DOHH2 (cell line): ENCODE measurements around the gene CSTA.

Experiments
- H3F3A ChIP-seq: fragments of 200-600 bp; sonication (generic), shearing (Covaris generic); 2 replicates; pipeline ENCODE4 v1.6.0; 2016; ENCODE audit warnings: antibody characterized with exemption, mild to moderate bottlenecking; ENCODE audit not compliant: control insufficient read depth, insufficient read depth
- H3K27ac ChIP-seq: fragments of 200-600 bp; sonication (generic); 2 replicates; pipeline ENCODE4 v1.5.1; 2014; ENCODE audit warnings: low read depth, mild to moderate bottlenecking, low read length, moderate library complexity
- H3K27me3 ChIP-seq: fragments of 200-600 bp; sonication (generic); 2 replicates; pipeline ENCODE4 v1.6.1; 2014; ENCODE audit warnings: mild to moderate bottlenecking, low read length, mixed read lengths; ENCODE audit not compliant: control insufficient read depth
- H3K36me3 ChIP-seq: fragments of 200-600 bp; sonication (generic); 2 replicates; pipeline ENCODE4 v1.6.1; 2014; ENCODE audit warnings: mild to moderate bottlenecking, low read length, moderate library complexity, mixed read lengths; ENCODE audit not compliant: control insufficient read depth
- H3K4me1 ChIP-seq: fragments of 200-600 bp; sonication (generic); 2 replicates; pipeline ENCODE4 v1.6.1; 2014; ENCODE audit warnings: mild to moderate bottlenecking, low read length, mixed read lengths; ENCODE audit not compliant: control insufficient read depth
- H3K4me2 ChIP-seq: fragments of 200-600 bp; sonication (generic); 2 replicates; pipeline ENCODE4 v1.6.0; 2014; ENCODE audit warnings: mild to moderate bottlenecking, low read length, moderate library complexity
- H3K4me3 ChIP-seq: fragments of 200-600 bp; sonication (generic); 2 replicates; pipeline ENCODE4 v1.5.1; 2014; ENCODE audit warnings: mild to moderate bottlenecking, low read length, mixed read lengths
- H3K79me2 ChIP-seq: fragments of 200-600 bp; sonication (generic); 2 replicates; pipeline ENCODE4 v1.6.1; 2014; ENCODE audit warnings: mild to moderate bottlenecking, low read length, mixed read lengths; ENCODE audit not compliant: control insufficient read depth
- H3K9me2 ChIP-seq: fragments of 200-600 bp; sonication (generic); replicated peaks from 2 replicates; pipeline ENCODE4 v1.6.1; 2014; ENCODE audit warnings: mild to moderate bottlenecking, low read length, mixed read lengths; ENCODE audit not compliant: control insufficient read depth
- H3K9me3 ChIP-seq: fragments of 200-600 bp; sonication (generic); 2 replicates; pipeline ENCODE4 v1.6.1; 2014; ENCODE audit warnings: antibody characterized with exemption, low read length, mixed read lengths; ENCODE audit not compliant: control insufficient read depth, insufficient read depth
- H4K20me1 ChIP-seq: fragments of 200-600 bp; sonication (generic); 2 replicates; pipeline ENCODE4 v1.6.0; 2014; ENCODE audit warnings: low read depth, mild to moderate bottlenecking, antibody characterized with exemption, low read length, moderate library complexity; ENCODE audit not compliant: control insufficient read depth, insufficient read depth
- CTCF ChIP-seq: fragments of 200-600 bp; sonication (generic); IDR thresholded peaks from one replicate; pipeline ENCODE4 v1.5.1; 2014; ENCODE audit warnings: antibody characterized with exemption, mild to moderate bottlenecking, low read depth, low read length; ENCODE audit not compliant: poor library complexity, severe bottlenecking
- EZH2phosphoT487 ChIP-seq: fragments of 200-600 bp; sonication (generic); IDR thresholded peaks from 2 replicates; pipeline ENCODE4 v1.6.1; 2017; ENCODE audit warnings: borderline replicate concordance, mild to moderate bottlenecking, antibody characterized with exemption, low read length, moderate library complexity, mixed read lengths

CSTA gene

GRCh38 chr3:122313281-122313680 is 11.8 kb upstream of the CSTA start:
- Histone ChIP-seq H4K20me1 (no peaks in the 10 kb centered on the region), H3K9me2 (no peaks in the 10 kb centered on the region), H3F3A (no peaks in the 10 kb centered on the region), H3K4me3 (no peak overlapping the region), H3K79me2 (no peaks in the 10 kb centered on the region), H3K36me3 (no peaks in the 10 kb centered on the region), H3K27ac (no peak overlapping the region), H3K27me3 (no peaks in the 10 kb centered on the region; the same call in 1 of the 2 replicates), H3K4me1 (no peaks in the 10 kb centered on the region), H3K4me2 (no peak overlapping the region), H3K9me3 (no peaks in the 10 kb centered on the region)
- no peak for TF ChIP-seq EZH2phosphoT487
- no peak for TF ChIP-seq CTCF

- Histone ChIP-seq H3F3A (no peaks in the 10 kb centered on the region), H3K27ac (no peak overlapping the region), H3K27me3 (no peaks in the 10 kb centered on the region; the same call in 1 of the 2 replicates), H3K79me2 (no peaks in the 10 kb centered on the region), H3K4me3 (no peak overlapping the region), H3K4me1 (no peaks in the 10 kb centered on the region), H4K20me1 (no peaks in the 10 kb centered on the region), H3K9me2 (no peaks in the 10 kb centered on the region), H3K36me3 (no peaks in the 10 kb centered on the region), H3K4me2 (no peak overlapping the region), H3K9me3 (no peaks in the 10 kb centered on the region)
- TF ChIP-seq EZH2phosphoT487 (no peak), CTCF (no peak)
Measured at GRCh38 chr3:122314228-122314876, 10.7 kb upstream of the CSTA start.

- H3K9me3 ChIP-seq = no peaks in the 10 kb centered on the region
- no peak overlapping the region for H3K27ac ChIP-seq
- no peaks in the 10 kb centered on the region for H3F3A ChIP-seq
- H3K27me3 ChIP-seq = no peaks in the 10 kb centered on the region; the same call in 1 of the 2 replicates
- H3K79me2 ChIP-seq = no peaks in the 10 kb centered on the region
- no peaks in the 10 kb centered on the region for H4K20me1 ChIP-seq
- H3K4me2 ChIP-seq = no peak overlapping the region
- H3K4me3 ChIP-seq = no peak overlapping the region
- no peaks in the 10 kb centered on the region for H3K4me1 ChIP-seq
- H3K9me2 ChIP-seq = no peaks in the 10 kb centered on the region
- no peaks in the 10 kb centered on the region for H3K36me3 ChIP-seq
- TF ChIP-seq CTCF = no peak
- TF ChIP-seq EZH2phosphoT487 = no peak
Measured at GRCh38 chr3:122315619-122316018, 9.4 kb upstream of the CSTA start.
